Breast epithelium (tissue), 4 donors: Measurements from ENCODE around the gene URAD. TPM values are rescaled to one million over a fixed set of nuclear protein-coding genes. Genes with fewer than 3 reads are reported as not detected.

Experiments
- DNase-seq, 2 donors: peaks; one replicate each; pipeline ENCODE4 v3.0.0-alpha.2; 2019; ENCODE audit warnings: low spot score in 2 of 2
- H3K27ac ChIP-seq, 2 donors: fragments of 200-600 bp; sonication (generic) in 1 of 2; one replicate each; pipeline ENCODE4 v1.5.1; 2016 to 2019; ENCODE audit warnings: mild to moderate bottlenecking in 1 of 2
- H3K27me3 ChIP-seq, 2 donors: fragments of 200-600 bp; sonication (generic) in 1 of 2; one replicate each; pipeline versions ENCODE4 v1.5.1 to v1.6.0; 2017 to 2019; ENCODE audit warnings: control low read depth in 1 of 2, mild to moderate bottlenecking in 1 of 2
- H3K36me3 ChIP-seq: fragments of 200-600 bp; one replicate; pipeline ENCODE4 v1.5.1; 2019
- H3K4me1 ChIP-seq, 2 donors: fragments of 200-600 bp; sonication (generic); one replicate each; pipeline ENCODE4 v1.5.1; 2016 to 2019; ENCODE audit warnings: control low read depth in 1 of 2
- H3K4me3 ChIP-seq, 3 donors: fragments of 200-600 bp; sonication (generic); 1 replicate in 2 of 3; 2 replicates in 1 of 3; pipeline ENCODE4 v1.5.1; 2016 to 2019; ENCODE audit warnings: mild to moderate bottlenecking in 3 of 3, moderate library complexity in 2 of 3
- H3K9me3 ChIP-seq, 2 donors: fragments of 200-600 bp; sonication (generic) in 1 of 2; one replicate each; pipeline ENCODE4 v1.5.1; 2016 to 2019; ENCODE audit warnings: control low read depth in 1 of 2
- POLR2A ChIP-seq: fragments of 450-650 bp; IDR thresholded peaks from one replicate; pipeline ENCODE4 v1.6.1; 2016; ENCODE audit warnings: antibody characterized with exemption, mild to moderate bottlenecking, moderate library complexity
- POLR2AphosphoS5 ChIP-seq, 3 donors: sonication (generic); formaldehyde crosslinking; IDR thresholded peaks; one replicate each; pipeline ENCODE4 v1.6.1; 2017; ENCODE audit warnings: antibody characterized with exemption in 3 of 3
- intact Hi-C: fragments of 100-400 bp; cut with DNase I; formaldehyde crosslinking; loops from one replicate; pipeline ENCODE4 v1.15.1; 2023; ENCODE audit warnings: low total_unique reads
- total RNA-seq, 3 donors: library from RNA; depleted of rRNA; stranded (reverse); fragments of >200 nt; gene quantifications; one replicate each; pipeline ENCODE4 v1.1.0, GENCODE V29; 2016
- TF ChIP-seq, protein P1 (sequence below), 3 donors: fragments of 450-650 bp; IDR thresholded peaks; one replicate each; pipeline ENCODE4 v1.5.1; 2016 to 2017; ENCODE audit warnings: antibody characterized with exemption in 3 of 3, mild to moderate bottlenecking in 3 of 3, moderate library complexity in 3 of 3

The URAD gene
- total RNA-seq, 3 donors from 2014 or later: 0.32 to 1.3 TPM; not detected in 1

DNA sequence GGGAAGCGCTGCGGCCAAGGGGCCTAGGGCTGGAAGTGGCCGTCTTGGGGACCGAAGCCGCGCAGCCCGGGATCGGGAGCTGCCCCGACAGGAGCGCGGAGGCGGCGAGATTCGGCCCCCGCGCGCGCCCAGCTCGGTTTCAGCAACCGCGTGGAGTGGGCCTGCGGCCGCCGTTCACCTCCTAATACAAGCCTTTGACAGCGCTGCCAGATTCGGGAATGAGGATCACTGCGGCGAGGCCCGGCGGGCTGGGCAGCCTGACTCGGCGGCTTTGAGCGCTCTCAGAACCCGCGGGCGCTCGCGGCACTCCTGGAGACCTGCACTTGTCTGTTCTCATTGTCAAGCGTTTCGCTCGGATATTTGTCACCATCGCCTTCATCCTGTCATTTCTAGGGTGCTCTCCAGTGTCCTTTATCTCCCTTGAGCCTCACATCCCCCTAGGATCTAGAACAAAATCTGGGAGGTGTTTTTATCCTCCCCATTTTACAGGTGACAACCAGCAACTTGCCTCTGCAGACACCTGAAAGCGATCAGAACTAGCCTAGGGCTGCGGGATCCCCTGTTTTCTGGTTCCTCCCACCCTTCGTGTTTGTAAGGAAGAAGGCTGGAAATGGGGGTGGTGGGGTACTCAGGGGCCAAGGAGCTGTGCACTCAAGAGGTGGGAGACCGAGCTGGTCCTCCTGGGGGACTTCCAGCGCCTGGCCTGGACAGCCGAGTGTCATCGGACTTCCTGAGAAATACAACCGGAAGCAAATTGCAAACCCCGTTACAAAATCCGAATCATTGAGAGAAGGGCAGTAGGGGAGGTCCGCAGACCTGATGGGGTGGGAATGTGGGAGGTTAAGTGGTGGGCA lies 17.9 kb downstream of the URAD start:
- Histone ChIP-seq H3K27me3 (peaks cover 4 to 98% of the 10 kb centered on the region in 2 donors), H3K36me3 (no peaks in the 10 kb centered on the region), H3K4me3 (no peak overlapping the region), H3K27ac (no peak overlapping the region), H3K4me1 (peaks cover 0 to 3% of the 10 kb centered on the region in 2 donors), H3K9me3 (no peaks in the 10 kb centered on the region)
- TF ChIP-seq POLR2AphosphoS5 (IDR thresholded peaks at IDR 0.05) (no peak), POLR2A (no peak)
- TF ChIP-seq, protein P1, sequence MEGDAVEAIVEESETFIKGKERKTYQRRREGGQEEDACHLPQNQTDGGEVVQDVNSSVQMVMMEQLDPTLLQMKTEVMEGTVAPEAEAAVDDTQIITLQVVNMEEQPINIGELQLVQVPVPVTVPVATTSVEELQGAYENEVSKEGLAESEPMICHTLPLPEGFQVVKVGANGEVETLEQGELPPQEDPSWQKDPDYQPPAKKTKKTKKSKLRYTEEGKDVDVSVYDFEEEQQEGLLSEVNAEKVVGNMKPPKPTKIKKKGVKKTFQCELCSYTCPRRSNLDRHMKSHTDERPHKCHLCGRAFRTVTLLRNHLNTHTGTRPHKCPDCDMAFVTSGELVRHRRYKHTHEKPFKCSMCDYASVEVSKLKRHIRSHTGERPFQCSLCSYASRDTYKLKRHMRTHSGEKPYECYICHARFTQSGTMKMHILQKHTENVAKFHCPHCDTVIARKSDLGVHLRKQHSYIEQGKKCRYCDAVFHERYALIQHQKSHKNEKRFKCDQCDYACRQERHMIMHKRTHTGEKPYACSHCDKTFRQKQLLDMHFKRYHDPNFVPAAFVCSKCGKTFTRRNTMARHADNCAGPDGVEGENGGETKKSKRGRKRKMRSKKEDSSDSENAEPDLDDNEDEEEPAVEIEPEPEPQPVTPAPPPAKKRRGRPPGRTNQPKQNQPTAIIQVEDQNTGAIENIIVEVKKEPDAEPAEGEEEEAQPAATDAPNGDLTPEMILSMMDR (IDR thresholded peaks at IDR 0.05): no peak
- no peak for DNase-seq
- intact Hi-C loops: loop anchor here (10.0 kb wide), 1 partner anchor 606 kb away; no protein-coding TSS in a partner anchor

DNA sequence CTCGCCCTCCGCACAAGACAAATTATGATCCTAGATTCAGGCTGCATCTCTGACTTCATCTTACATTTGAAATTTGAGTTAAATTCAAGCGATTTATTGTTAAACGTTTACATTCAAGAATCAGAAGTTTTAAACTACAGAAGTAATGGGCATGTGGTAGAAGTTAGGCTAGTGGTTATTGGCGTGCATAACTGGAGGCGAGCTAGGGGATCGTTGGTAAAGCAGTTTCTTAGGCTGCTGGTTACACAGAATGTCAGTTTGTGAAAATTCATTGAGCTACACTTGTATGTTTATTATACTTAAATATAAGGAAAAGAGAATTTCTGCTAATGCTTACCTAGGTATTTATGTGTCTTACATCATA lies 18.6 kb downstream of the URAD start:
- H3K4me3 ChIP-seq: no peak overlapping the region
- no peak overlapping the region for H3K27ac ChIP-seq

DNA sequence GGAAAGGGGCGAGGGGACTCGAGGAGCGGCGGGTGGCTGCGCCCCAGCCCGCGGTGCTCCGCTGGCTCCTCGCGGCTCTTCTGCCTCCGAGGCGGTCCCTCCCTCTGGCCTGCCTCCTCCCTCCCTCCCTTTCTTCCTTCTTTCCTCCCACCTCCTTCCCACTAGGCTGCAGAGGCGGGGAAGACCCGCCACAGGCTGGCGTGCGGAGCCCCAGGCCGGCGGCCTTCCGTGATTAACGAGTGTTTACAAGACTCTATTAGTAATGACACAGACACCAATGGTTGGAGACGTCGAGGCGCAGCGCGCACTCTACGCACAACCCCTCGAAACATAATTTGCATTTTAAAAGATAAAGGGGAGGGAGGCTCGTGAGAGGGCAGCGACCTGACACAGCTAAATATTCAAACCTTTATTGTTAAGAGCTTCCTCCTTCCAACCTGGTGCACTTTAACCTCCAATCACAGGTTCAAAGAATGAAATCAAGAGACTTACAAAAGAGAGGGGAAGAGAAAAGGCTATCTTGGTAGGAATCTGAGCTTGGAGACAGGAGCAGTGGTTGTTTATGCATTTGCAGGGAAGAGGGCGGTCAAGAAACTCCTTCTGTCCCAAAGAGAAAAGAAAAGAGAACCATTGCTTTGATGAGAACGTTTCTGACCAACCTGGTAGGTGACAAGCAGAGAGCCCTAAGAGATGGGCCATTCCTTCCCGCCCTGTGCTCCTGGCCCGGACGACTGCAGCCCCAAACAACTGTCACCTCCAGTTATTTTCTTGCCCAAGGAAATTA lies 19.2 kb downstream of the URAD start, which contains the start of gene CDX2:
Gene CDX2, minus strand, starts transcription at position 234 of the 784 bp plus-strand sequence. CDS start 309 bp downstream, outside the sequence.
- Histone ChIP-seq H3K9me3 (no peaks in the 10 kb centered on the region), H3K4me1 (peaks cover 0 to 3% of the 10 kb centered on the region in 2 donors), H3K4me3 (peak within 1 kb of the TSS in 2 of 3 donors; percentile 21 to 41), H3K27ac (no peak within 1 kb of the TSS), H3K27me3 (peaks cover 4 to 98% of the 10 kb centered on the region in 2 donors), H3K36me3 (no peaks in the 10 kb centered on the region)
- DNase-seq: no peak
- TF ChIP-seq POLR2A (no peak), POLR2AphosphoS5 (IDR thresholded peaks at IDR 0.05) (no peak)
- TF ChIP-seq, protein P1 (IDR thresholded peaks at IDR 0.05): no peak
- intact Hi-C loops: no loop called here

More for the DNA sequence above, 18.6 kb downstream of the URAD start:
- H3K27me3 ChIP-seq: peaks cover 4 to 98% of the 10 kb centered on the region in 2 donors
- DNase-seq: no peak
- TF ChIP-seq, protein P1 (IDR thresholded peaks at IDR 0.05): no peak
- TF ChIP-seq POLR2AphosphoS5 (IDR thresholded peaks at IDR 0.05) (no peak), POLR2A (no peak)
- no peaks in the 10 kb centered on the region for H3K9me3 ChIP-seq
- peaks cover 0 to 3% of the 10 kb centered on the region in 2 donors for H3K4me1 ChIP-seq
- H3K36me3 ChIP-seq: no peaks in the 10 kb centered on the region
- intact Hi-C loops: loop anchor here (10.0 kb wide), 1 partner anchor 605 kb away; no protein-coding TSS in a partner anchor

DNA sequence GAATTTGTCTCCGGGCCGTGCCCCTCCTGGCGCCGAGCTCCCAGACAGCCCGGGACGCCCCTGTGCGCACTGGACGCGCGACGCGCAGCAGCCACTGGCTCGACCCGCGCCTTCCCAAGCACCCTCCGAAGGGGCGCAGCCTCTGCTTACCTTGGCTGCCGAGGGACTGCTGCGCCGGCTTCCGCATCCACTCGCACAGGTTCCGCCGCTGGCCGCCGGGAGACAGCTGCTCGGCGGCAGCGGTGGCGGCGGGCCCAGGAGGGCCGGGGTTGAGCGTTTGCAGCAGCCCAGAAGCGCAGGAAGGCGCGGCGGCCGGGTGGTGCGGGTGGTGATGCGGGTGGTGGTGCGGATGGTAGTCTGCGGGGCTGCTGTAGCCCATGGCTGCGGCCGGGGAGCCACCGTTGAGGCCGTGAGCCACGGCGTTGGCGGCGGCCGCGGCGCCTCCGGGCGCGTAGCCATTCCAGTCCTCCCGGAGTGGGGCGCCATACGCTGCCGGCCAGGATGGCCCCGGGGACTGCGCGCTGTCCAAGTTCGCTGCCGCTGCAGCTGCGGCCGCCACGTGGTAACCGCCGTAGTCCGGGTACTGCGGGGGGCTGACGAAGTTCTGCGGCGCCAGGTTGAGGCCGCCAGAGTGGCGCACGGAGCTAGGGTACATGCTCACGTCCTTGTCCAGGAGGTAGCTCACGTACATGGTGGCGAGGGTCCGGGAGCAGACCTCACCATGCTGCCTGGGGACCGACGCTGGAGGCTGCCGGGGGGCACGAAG lies 20.0 kb downstream of the URAD start:
- Histone ChIP-seq H3K9me3 (no peaks in the 10 kb centered on the region), H3K4me1 (peaks cover 0 to 3% of the 10 kb centered on the region in 2 donors), H3K27me3 (peaks cover 4 to 100% of the 10 kb centered on the region in 2 donors), H3K4me3 (peak overlapping the region in 2 of 3 donors; percentile 21 to 41), H3K27ac (no peak overlapping the region), H3K36me3 (no peaks in the 10 kb centered on the region)
- no peak for TF ChIP-seq POLR2A
- TF ChIP-seq POLR2AphosphoS5 (IDR thresholded peaks at IDR 0.05): no peak
- TF ChIP-seq, protein P1 (IDR thresholded peaks at IDR 0.05): no peak
- intact Hi-C loops: no loop called here
- DNase-seq: no peak
